ENCODE results near the gene ATAD3C. TPM values are rescaled to one million over a fixed set of nuclear protein-coding genes. Genes with fewer than 3 reads are reported as not detected.
A peak's percentile ranks its signal among the peaks of the same experiment; 100 is the strongest.

ATAD3C gene
- total RNA-seq, 1 experiment from 2014 or later: 2.0 TPM

- POLR2A ChIA-PET: no interaction called here
- Mint-ChIP-seq H3K4me3 (ENCODE audit: unreplicated experiment) (no peak overlapping the region), H3K9me3 (ENCODE audit: unreplicated experiment) (no peaks in the 10 kb centered on the region), H3K27ac (ENCODE audit: low read depth, unreplicated experiment) (no peak overlapping the region), H3K4me1 (ENCODE audit: insufficient read depth, unreplicated experiment) (no peaks in the 10 kb centered on the region), H3K36me3 (ENCODE audit: insufficient read depth, unreplicated experiment) (no peaks in the 10 kb centered on the region), H3K27me3 (ENCODE audit: insufficient read depth, unreplicated experiment) (no peaks in the 10 kb centered on the region)
- no peak for TF ChIP-seq CTCF (IDR thresholded peaks at IDR 0.05; ENCODE audit: unreplicated experiment)
- intact Hi-C loops (cut with micrococcal nuclease): no loop called here
- DNase-seq (ENCODE audit: unreplicated experiment): no peak
- no TSS peak for BruUV-seq (replicated peaks)
- CTCF ChIA-PET: interaction anchor here (1.0 to 1.1 kb wide), 2 partner anchors 9 to 52 kb away, joined by 3 to 5 read pairs; no protein-coding TSS in a partner anchor
Measured at GRCh38 chr1:1439546-1440261, 9.8 kb upstream of the ATAD3C start.

- POLR2A ChIA-PET: no interaction called here
- CTCF ChIA-PET: interaction anchor here (0.6 to 1.8 kb wide), 18 partner anchors 8 to 604 kb away, joined by 3 to 11 read pairs (median 4); partner anchors contain the start of gene CCNL2
- Mint-ChIP-seq H3K4me1 (ENCODE audit: insufficient read depth, unreplicated experiment) (no peaks in the 10 kb centered on the region), H3K27ac (ENCODE audit: low read depth, unreplicated experiment) (no peak overlapping the region), H3K9me3 (ENCODE audit: unreplicated experiment) (no peaks in the 10 kb centered on the region), H3K4me3 (ENCODE audit: unreplicated experiment) (no peak overlapping the region), H3K36me3 (ENCODE audit: insufficient read depth, unreplicated experiment) (no peaks in the 10 kb centered on the region), H3K27me3 (ENCODE audit: insufficient read depth, unreplicated experiment) (no peaks in the 10 kb centered on the region)
- intact Hi-C loops (cut with micrococcal nuclease): no loop called here
- no TSS peak for BruUV-seq (replicated peaks)
- TF ChIP-seq CTCF (IDR thresholded peaks at IDR 0.05; ENCODE audit: unreplicated experiment): no peak
- no peak for DNase-seq (ENCODE audit: unreplicated experiment)
Measured at GRCh38 chr1:1440262-1441001, 9.1 kb upstream of the ATAD3C start.

- Mint-ChIP-seq H3K4me3 (ENCODE audit: unreplicated experiment) (no peak overlapping the region), H3K27me3 (ENCODE audit: insufficient read depth, unreplicated experiment) (no peaks in the 10 kb centered on the region), H3K9me3 (ENCODE audit: unreplicated experiment) (no peaks in the 10 kb centered on the region), H3K4me1 (ENCODE audit: insufficient read depth, unreplicated experiment) (no peaks in the 10 kb centered on the region), H3K27ac (ENCODE audit: low read depth, unreplicated experiment) (no peak overlapping the region), H3K36me3 (ENCODE audit: insufficient read depth, unreplicated experiment) (no peaks in the 10 kb centered on the region)
- TF ChIP-seq CTCF (IDR thresholded peaks at IDR 0.05; ENCODE audit: unreplicated experiment): peak; percentile 89
- ChIA-PET POLR2A (no interaction called here), CTCF (interaction anchor here (0.6 to 1.8 kb wide), 19 partner anchors 10 to 604 kb away, joined by 3 to 11 read pairs (median 4); partner anchors contain the start of gene CCNL2)
- DNase-seq (ENCODE audit: unreplicated experiment): peak; percentile 42
- intact Hi-C loops (cut with micrococcal nuclease): no loop called here
- no TSS peak for BruUV-seq (replicated peaks)
Measured at GRCh38 chr1:1441002-1441888, 8.2 kb upstream of the ATAD3C start.
